Transverse colon (tissue), 4 donors: ENCODE measurements around the gene SERAC1.

ENCODE experiments used
- CTCF ChIP-seq, 5 experiments: fragments of 200-600 bp in 3 of 5; fragments of 450-650 bp in 2 of 5; sonication (generic) in 3 of 5; IDR thresholded peaks; 1 replicate in 2 of 5; 2 replicates in 3 of 5; pipeline ENCODE4 v1.5.1; 2016 to 2017; ENCODE audit warnings: antibody characterized with exemption in 5 of 5, inconsistent platforms in 3 of 5, mild to moderate bottlenecking in 2 of 5, moderate library complexity in 1 of 5
- EP300 ChIP-seq: sonication (generic); formaldehyde crosslinking; IDR thresholded peaks from one replicate; pipeline ENCODE4 v1.6.1; 2017; ENCODE audit warnings: antibody characterized with exemption, low read depth
- POLR2A ChIP-seq: fragments of 450-650 bp; IDR thresholded peaks from one replicate; pipeline ENCODE4 v1.6.1; 2016; ENCODE audit warnings: antibody characterized with exemption, mild to moderate bottlenecking, moderate library complexity
- POLR2AphosphoS5 ChIP-seq, 3 donors: sonication (generic); formaldehyde crosslinking; IDR thresholded peaks; one replicate each; pipeline ENCODE4 v1.6.1; 2016; ENCODE audit warnings: antibody characterized with exemption in 3 of 3

GRCh38 chr6:158154816-158155215 is 13.2 kb downstream of the SERAC1 start:
- TF ChIP-seq POLR2A (no peak), CTCF (IDR thresholded peaks at IDR 0.05) (no peak), POLR2AphosphoS5 (IDR thresholded peaks at IDR 0.05) (no peak), EP300 (no peak)
